ENCODE measurements around the gene MAFG. TPM values are rescaled to one million over a fixed set of nuclear protein-coding genes. Genes with fewer than 3 reads are reported as not detected.

Gene MAFG
- total and polyA plus RNA-seq, 9 of the 15 experiments (the other 6 are each of a cell fraction or from before 2014, with no cell fraction given), result 1.1 to 58.1 (median 24.9) TPM

GRCh38 chr17:81917565-81918332 is 9.8 kb downstream of the MAFG start, which contains the start of gene SIRT7 (continued):
- TF ChIP-seq CUX1 (CRISPR knock-in tag; IDR thresholded peaks at IDR 0.05) (no peak), BCOR (IDR thresholded peaks at IDR 0.05) (no peak), MAZ (CRISPR knock-in tag; conservative IDR thresholded peaks at IDR 0.05 in 1 of 2, IDR thresholded peaks at IDR 0.05 in 1 of 2) (peak in 1 of 2 experiments; percentile 86; a peak in 3 of 4 replicates), DMBX1 (CRISPR knock-in tag; IDR thresholded peaks at IDR 0.05; ENCODE audit: borderline replicate concordance) (no peak), GATAD2A (IDR thresholded peaks at IDR 0.05) (no peak), ARID2 (IDR thresholded peaks at IDR 0.05) (no peak), DNMT1 (IDR thresholded peaks at IDR 0.05) (no peak), ARID3B (CRISPR knock-in tag; IDR thresholded peaks at IDR 0.05; ENCODE audit: borderline replicate concordance) (no peak; the same call in 1 of the 2 replicates), HDAC6 (IDR thresholded peaks at IDR 0.05; ENCODE audit: low read depth, low read length) (no peak), STAT6 (CRISPR knock-in tag; IDR thresholded peaks at IDR 0.05) (no peak), TGIF2 (CRISPR knock-in tag; IDR thresholded peaks at IDR 0.05) (no peak), POLR2B (IDR thresholded peaks at IDR 0.05; ENCODE audit: low read depth, partially characterized antibody) (no peak), KDM1A (IDR thresholded peaks at IDR 0.05) (no peak), UBTF (IDR thresholded peaks at IDR 0.05; ENCODE audit: borderline replicate concordance in 1 of 2, low read depth in 2 of 2, low read length in 2 of 2) (peak in 1 of 2 experiments; percentile 71; a peak in 2 of 4 replicates), MCM3 (IDR thresholded peaks at IDR 0.05) (no peak)
